Neural crest cell (in vitro differentiated cells): ENCODE data around the gene IRF2BPL. TPM values are rescaled to one million over a fixed set of nuclear protein-coding genes. Genes with fewer than 3 reads are reported as not detected.

ENCODE experiments used
- DNase-seq: peaks from one replicate; pipeline ENCODE4 v3.0.0; 2021; ENCODE audit warnings: low read depth, mixed read lengths, low spot score
- H3K27ac Mint-ChIP-seq: one replicate; pipeline ENCODE4 v1.8.0; 2021; ENCODE audit warnings: mild to moderate bottlenecking, mixed read lengths; ENCODE audit not compliant: unreplicated experiment
- H3K27me3 Mint-ChIP-seq: 2 replicates; pipeline ENCODE4 v1.8.0; 2021; ENCODE audit warnings: low read depth, mild to moderate bottlenecking, mixed read lengths
- H3K36me3 Mint-ChIP-seq: 2 replicates; pipeline ENCODE4 v1.8.0; 2021; ENCODE audit warnings: low read depth, mild to moderate bottlenecking, mixed read lengths
- H3K4me1 Mint-ChIP-seq: 2 replicates; pipeline ENCODE4 v1.8.0; 2021; ENCODE audit warnings: mixed read lengths
- H3K4me3 Mint-ChIP-seq: one replicate; pipeline ENCODE4 v1.8.0; 2021; ENCODE audit warnings: mild to moderate bottlenecking, mixed read lengths
- H3K9me3 Mint-ChIP-seq: 2 replicates; pipeline ENCODE4 v1.8.0; 2021; ENCODE audit warnings: mixed read lengths
- CTCF ChIP-seq: fragments of 200-600 bp; sonication (generic); conservative IDR thresholded peaks from 2 replicates; pipeline ENCODE4 v1.5.0; 2021; ENCODE audit warnings: antibody characterized with exemption, mild to moderate bottlenecking
- total RNA-seq: library from RNA; stranded (reverse); gene quantifications from 2 replicates; pipeline ENCODE4 v1.2.1, GENCODE V29; 2021

The IRF2BPL gene
- total RNA-seq, 1 donor from 2014 or later, result 43.6 TPM

GRCh38 chr14:77058785-77059184, 30.3 kb upstream of the IRF2BPL start:
- no peak for TF ChIP-seq CTCF
- Mint-ChIP-seq H3K36me3 (no peaks in the 10 kb centered on the region), H3K4me3 (no peak overlapping the region), H3K27ac (peak overlapping the region; percentile 83), H3K4me1 (peaks cover 25% of the 10 kb centered on the region), H3K27me3 (no peaks in the 10 kb centered on the region), H3K9me3 (no peaks in the 10 kb centered on the region)
- DNase-seq, result no peak

- Mint-ChIP-seq H3K9me3 (no peaks in the 10 kb centered on the region), H3K27ac (peak overlapping the region; percentile 83), H3K27me3 (no peaks in the 10 kb centered on the region), H3K4me1 (peaks cover 23% of the 10 kb centered on the region), H3K4me3 (no peak overlapping the region), H3K36me3 (no peaks in the 10 kb centered on the region)
- TF ChIP-seq CTCF, result no peak
- no peak for DNase-seq
Observed at GRCh38 chr14:77058117-77058516, 29.6 kb upstream of the IRF2BPL start.

GRCh38 chr14:77055981-77056380, 27.5 kb upstream of the IRF2BPL start:
- H3K4me1 Mint-ChIP-seq, result peaks cover 36% of the 10 kb centered on the region
- H3K4me3 Mint-ChIP-seq, result no peak overlapping the region
- no peaks in the 10 kb centered on the region for H3K36me3 Mint-ChIP-seq
- TF ChIP-seq CTCF, result no peak
- no peaks in the 10 kb centered on the region for H3K9me3 Mint-ChIP-seq
- no peak for DNase-seq
- no peaks in the 10 kb centered on the region for H3K27me3 Mint-ChIP-seq
- H3K27ac Mint-ChIP-seq, result no peak overlapping the region

GRCh38 chr14:77055306-77055705, 26.8 kb upstream of the IRF2BPL start:
- Mint-ChIP-seq H3K27me3 (no peaks in the 10 kb centered on the region), H3K27ac (no peak overlapping the region), H3K4me1 (peaks cover 42% of the 10 kb centered on the region), H3K4me3 (no peak overlapping the region), H3K9me3 (no peaks in the 10 kb centered on the region), H3K36me3 (no peaks in the 10 kb centered on the region)
- no peak for TF ChIP-seq CTCF
- no peak for DNase-seq

- Mint-ChIP-seq H3K36me3 (no peaks in the 10 kb centered on the region), H3K27me3 (no peaks in the 10 kb centered on the region), H3K4me1 (peaks cover 30% of the 10 kb centered on the region), H3K4me3 (no peak overlapping the region), H3K9me3 (no peaks in the 10 kb centered on the region), H3K27ac (no peak overlapping the region)
- peak; percentile 96 for TF ChIP-seq CTCF
- DNase-seq, result peak; percentile 77
Observed at GRCh38 chr14:77053046-77053841, 24.7 kb upstream of the IRF2BPL start.
